DND-41 (cell line): Measurements from ENCODE around the gene PDE6B.

Source experiments
- ATAC-seq: fragments of 200-7000 bp; cut with Tn5 transposase; 3 replicates; pipeline ENCODE4 v1.9.1; 2021; ENCODE audit warnings: low read depth; ENCODE audit not compliant: insufficient read depth
- DNase-seq: peaks from one replicate; pipeline ENCODE4 v3.0.0-alpha.2; 2020
- H2AFZ ChIP-seq: 2 replicates; pipeline ENCODE4 v1.6.0; 2012; ENCODE audit warnings: low read depth, low read length
- H3K27ac ChIP-seq: 2 replicates; pipeline ENCODE4 v1.5.1; 2012; ENCODE audit warnings: low read length, inconsistent platforms
- H3K27me3 ChIP-seq: fragments of 200-600 bp; sonication (generic); 2 replicates; pipeline ENCODE4 v1.6.0; 2012; ENCODE audit warnings: low read length, mild to moderate bottlenecking, inconsistent platforms; ENCODE audit not compliant: insufficient read depth, poor library complexity
- H3K36me3 ChIP-seq: 2 replicates; pipeline ENCODE4 v1.5.1; 2012; ENCODE audit warnings: low read length, inconsistent platforms; ENCODE audit not compliant: insufficient read depth
- H3K4me1 ChIP-seq: 2 replicates; pipeline ENCODE4 v1.5.1; 2012; ENCODE audit warnings: mild to moderate bottlenecking, low read length; ENCODE audit not compliant: insufficient read depth
- H3K4me2 ChIP-seq: 2 replicates; pipeline ENCODE4 v1.6.0; 2012; ENCODE audit warnings: mild to moderate bottlenecking, moderate library complexity, low read length, inconsistent platforms; ENCODE audit not compliant: insufficient read depth
- H3K4me3 ChIP-seq, 2 experiments: fragments of 200-600 bp in 1 of 2; shearing (Covaris generic) in 1 of 2; 2 replicates each; pipeline ENCODE4 v1.5.1; 2012 to 2016; ENCODE audit warnings: inconsistent platforms in 2 of 2, low read length in 2 of 2, mild to moderate bottlenecking in 2 of 2, low read depth in 1 of 2, moderate library complexity in 1 of 2
- H3K79me2 ChIP-seq: 2 replicates; pipeline ENCODE4 v1.6.0; 2012; ENCODE audit warnings: low read length, inconsistent platforms; ENCODE audit not compliant: insufficient read depth
- H3K9ac ChIP-seq: 2 replicates; pipeline ENCODE4 v1.6.0; 2012; ENCODE audit warnings: low read depth, mild to moderate bottlenecking, inconsistent platforms, low read length, moderate library complexity
- H3K9me3 ChIP-seq: 2 replicates; pipeline ENCODE4 v1.5.1; 2012; ENCODE audit warnings: low read length, moderate library complexity, mild to moderate bottlenecking, inconsistent platforms; ENCODE audit not compliant: insufficient read depth, severe bottlenecking
- H4K20me1 ChIP-seq: 2 replicates; pipeline ENCODE4 v1.6.0; 2012; ENCODE audit warnings: low read length; ENCODE audit not compliant: insufficient read depth
- CTCF ChIP-seq: IDR thresholded peaks from 2 replicates; pipeline ENCODE4 v1.5.1; 2012; ENCODE audit warnings: borderline replicate concordance, low read length, moderate library complexity, mild to moderate bottlenecking; ENCODE audit not compliant: poor library complexity, severe bottlenecking; ENCODE audit errors: extremely low read depth
- EZH2 ChIP-seq: IDR thresholded peaks from 3 replicates; pipeline ENCODE4 v1.6.1; 2012; ENCODE audit warnings: borderline replicate concordance, low read depth, mild to moderate bottlenecking, moderate library complexity, low read length, inconsistent platforms; ENCODE audit not compliant: severe bottlenecking

Gene PDE6B

GRCh38 chr4:678331-679103 is 53.1 kb downstream of the PDE6B start:
- TF ChIP-seq EZH2 (no peak), CTCF (no peak)
- Histone ChIP-seq H2AFZ (no peak overlapping the region), H4K20me1 (peaks cover 18% of the 10 kb centered on the region), H3K27ac (no peak overlapping the region), H3K36me3 (no peaks in the 10 kb centered on the region; the same call in 1 of the 2 replicates), H3K9ac (no peak overlapping the region), H3K4me3 (no peak overlapping the region), H3K4me1 (peaks cover 40% of the 10 kb centered on the region), H3K79me2 (peaks cover 16% of the 10 kb centered on the region), H3K9me3 (no peaks in the 10 kb centered on the region), H3K4me2 (no peak overlapping the region), H3K27me3 (no peaks in the 10 kb centered on the region)
- no peak for DNase-seq
- no peak for ATAC-seq

- no peaks in the 10 kb centered on the region for H3K9me3 ChIP-seq
- DNase-seq (no peak), ATAC-seq (no peak)
- H3K27ac ChIP-seq, result no peak overlapping the region
- TF ChIP-seq CTCF (no peak), EZH2 (no peak)
- H3K79me2 ChIP-seq, result peaks cover 13% of the 10 kb centered on the region
- H3K36me3 ChIP-seq, result no peaks in the 10 kb centered on the region; the same call in 1 of the 2 replicates
- H3K4me1 ChIP-seq, result peaks cover 39% of the 10 kb centered on the region
- H2AFZ ChIP-seq, result no peak overlapping the region
- H3K9ac ChIP-seq, result no peak overlapping the region
- peaks cover 21% of the 10 kb centered on the region for H4K20me1 ChIP-seq
- H3K27me3 ChIP-seq, result no peaks in the 10 kb centered on the region
- no peak overlapping the region for H3K4me2 ChIP-seq
- no peak overlapping the region for H3K4me3 ChIP-seq
These were observed 53.7 kb downstream of the PDE6B start for GRCh38 chr4:679104-679481.

- H3K79me2 ChIP-seq, result peaks cover 10% of the 10 kb centered on the region
- H2AFZ ChIP-seq, result no peak overlapping the region
- ATAC-seq (no peak), DNase-seq (no peak)
- H3K9ac ChIP-seq, result no peak overlapping the region
- no peak overlapping the region for H3K27ac ChIP-seq
- H3K4me1 ChIP-seq, result peaks cover 39% of the 10 kb centered on the region
- peaks cover 21% of the 10 kb centered on the region for H4K20me1 ChIP-seq
- H3K27me3 ChIP-seq, result no peaks in the 10 kb centered on the region
- H3K9me3 ChIP-seq, result no peaks in the 10 kb centered on the region
- no peak overlapping the region for H3K4me3 ChIP-seq
- TF ChIP-seq CTCF, result no peak
- no peak for TF ChIP-seq EZH2
- no peaks in the 10 kb centered on the region; the same call in 1 of the 2 replicates for H3K36me3 ChIP-seq
- no peak overlapping the region for H3K4me2 ChIP-seq
These were observed 54.3 kb downstream of the PDE6B start for GRCh38 chr4:679629-680028.
